ENCODE measurements around the gene A3GALT2. TPM values are rescaled to one million over a fixed set of nuclear protein-coding genes. Genes with fewer than 3 reads are reported as not detected.

Gene A3GALT2
- total RNA-seq, 1 experiment from 2014 or later, result not detected

GRCh38 chr1:33322109-33322508 lies 1.2 kb upstream of the A3GALT2 start:
- Histone ChIP-seq H2AFZ (ENCODE audit: low read length) (no peak overlapping the region), H3K23me2 (ENCODE audit: insufficient read length, low read depth, low read length, poor library complexity, severe bottlenecking) (no peaks in the 10 kb centered on the region), H3K79me2 (ENCODE audit: insufficient read depth, low read length) (no peaks in the 10 kb centered on the region), H3K56ac (ENCODE audit: insufficient read length, low read depth, low read length) (no peak overlapping the region), H4K5ac (ENCODE audit: insufficient read length, low read depth, low read length) (no peak overlapping the region), H2BK20ac (ENCODE audit: low read depth, low read length, poor library complexity, severe bottlenecking) (no peak overlapping the region), H3K79me1 (ENCODE audit: insufficient read depth, low read depth, low read length, poor library complexity, severe bottlenecking) (no peaks in the 10 kb centered on the region), H2AK5ac (ENCODE audit: insufficient read length, low read length) (no peak overlapping the region), H3K9ac (ENCODE audit: extremely low read depth, insufficient read length, low read length) (no peak overlapping the region), H2BK120ac (ENCODE audit: low read depth, low read length, poor library complexity, severe bottlenecking) (no peak overlapping the region), H2BK15ac (ENCODE audit: low read depth, low read length) (no peak overlapping the region), H3K14ac (ENCODE audit: insufficient read depth, low read length) (no peak overlapping the region), H3K27me3 (ENCODE audit: insufficient read depth, low read length) (no peaks in the 10 kb centered on the region), H3K4me2 (ENCODE audit: insufficient read depth, insufficient read length, low read length) (no peak overlapping the region), H2BK12ac (ENCODE audit: insufficient read length, low read depth, low read length) (no peak overlapping the region), H3K27ac (ENCODE audit: insufficient read length, low read depth, low read length) (no peak overlapping the region), H4K91ac (ENCODE audit: insufficient read length, low read depth, low read length) (no peak overlapping the region), H4K8ac (replicated peaks; ENCODE audit: insufficient read length, low read depth, low read length) (no peak overlapping the region), H3K23ac (ENCODE audit: insufficient read length, low read depth, low read length) (no peak overlapping the region), H3T11ph (ENCODE audit: low read length) (no peak overlapping the region), H4K20me1 (ENCODE audit: control insufficient read depth, insufficient read depth, insufficient read length) (no peaks in the 10 kb centered on the region), H3K4me1 (ENCODE audit: insufficient read depth, low read length) (no peaks in the 10 kb centered on the region), H3K9me3 (ENCODE audit: control insufficient read depth, low read depth, low read length) (no peaks in the 10 kb centered on the region), H2BK5ac (ENCODE audit: insufficient read length, low read length) (no peak overlapping the region), H3K18ac (ENCODE audit: insufficient read length, low read depth, low read length) (no peak overlapping the region), H3K4ac (ENCODE audit: low read depth, low read length) (no peak overlapping the region)
- Mint-ChIP-seq H3K36me3 (ENCODE audit: insufficient read depth in 1 of 3, low read depth in 3 of 3) (peaks cover 0 to 20% (median 0%) of the 10 kb centered on the region in 3 experiments; a peak in 4 of 7 replicates), H3K27me3 (ENCODE audit: low read depth) (peaks cover 10% of the 10 kb centered on the region; the same call in 1 of the 2 replicates), H3K4me1 (peaks cover 5 to 18% of the 10 kb centered on the region in 2 experiments), H3K9me3 (no peaks in the 10 kb centered on the region), H3K27ac (no peak overlapping the region; a peak in 1 of 7 replicates), H3K4me3 (no peak overlapping the region)
- no CpG with 5 or more reads among the region's 6 CpGs for WGBS (ENCODE audit: extremely low coverage, insufficient read length, low lambda C conversion rate)
- DNase-seq, result no peak
- no peak for TF ChIP-seq CTCF (conservative IDR thresholded peaks at IDR 0.05)

Data from H9 (cell line).